KMS-11 (cell line): ENCODE results near the gene KCND3.

Experiments
- H2AFZ ChIP-seq: fragments of 200-600 bp; sonication (generic); 2 replicates; pipeline ENCODE4 v1.6.1; 2016; ENCODE audit warnings: antibody characterized with exemption, mixed run types, low read depth
- H3K27ac ChIP-seq: fragments of 200-600 bp; sonication (generic); 2 replicates; pipeline ENCODE4 v1.6.1; 2016; ENCODE audit warnings: mild to moderate bottlenecking, mixed run types
- H3K27me3 ChIP-seq: fragments of 200-600 bp; sonication (generic); 2 replicates; pipeline ENCODE4 v1.6.1; 2017; ENCODE audit warnings: mild to moderate bottlenecking, low read depth, mixed run types, moderate library complexity; ENCODE audit not compliant: insufficient read depth
- H3K36me3 ChIP-seq: fragments of 200-600 bp; sonication (generic); 2 replicates; pipeline ENCODE4 v1.6.1; 2017; ENCODE audit warnings: mild to moderate bottlenecking, mixed run types; ENCODE audit not compliant: insufficient read depth
- H3K4me1 ChIP-seq: fragments of 200-600 bp; sonication (generic); 2 replicates; pipeline ENCODE4 v1.6.1; 2016; ENCODE audit warnings: mild to moderate bottlenecking, low read depth, mixed run types; ENCODE audit not compliant: poor library complexity, severe bottlenecking
- H3K4me2 ChIP-seq: fragments of 200-600 bp; sonication (generic); 2 replicates; pipeline ENCODE4 v1.7.0; 2016; ENCODE audit warnings: mild to moderate bottlenecking, mixed run types
- H3K4me3 ChIP-seq: fragments of 200-600 bp; sonication (generic); IDR thresholded peaks from 2 replicates; pipeline ENCODE4 v1.6.1; 2017; ENCODE audit warnings: low read depth, low read length, mixed read lengths; ENCODE audit not compliant: insufficient read depth
- H3K79me2 ChIP-seq: fragments of 200-600 bp; sonication (generic); 2 replicates; pipeline ENCODE4 v1.6.1; 2016; ENCODE audit warnings: low read depth, mixed run types; ENCODE audit not compliant: insufficient read depth
- H3K9ac ChIP-seq: fragments of 200-600 bp; sonication (generic); 2 replicates; pipeline ENCODE4 v1.6.1; 2016; ENCODE audit warnings: mild to moderate bottlenecking, mixed run types
- H4K20me1 ChIP-seq: fragments of 200-600 bp; sonication (generic); 2 replicates; pipeline ENCODE4 v1.6.1; 2016; ENCODE audit warnings: mild to moderate bottlenecking, mixed run types; ENCODE audit not compliant: insufficient read depth
- CTCF ChIP-seq: fragments of 200-600 bp; sonication (generic); conservative IDR thresholded peaks from 2 replicates; pipeline ENCODE4 v1.6.1; 2017; ENCODE audit warnings: low read depth, mild to moderate bottlenecking, antibody characterized with exemption, low read length, moderate library complexity, mixed read lengths

KCND3 gene

GRCh38 chr1:112027696-112028095 lies 38.2 kb upstream of the KCND3 start:
- Histone ChIP-seq H3K79me2 (no peaks in the 10 kb centered on the region), H3K4me1 (no peaks in the 10 kb centered on the region), H3K4me3 (no peak overlapping the region), H3K36me3 (no peaks in the 10 kb centered on the region), H2AFZ (no peak overlapping the region), H3K27ac (no peak overlapping the region), H4K20me1 (no peaks in the 10 kb centered on the region), H3K27me3 (no peaks in the 10 kb centered on the region), H3K4me2 (no peak overlapping the region), H3K9ac (no peak overlapping the region)
- TF ChIP-seq CTCF = no peak

GRCh38 chr1:112026501-112026900 lies 37.0 kb upstream of the KCND3 start:
- H3K79me2 ChIP-seq = no peaks in the 10 kb centered on the region
- no peak overlapping the region for H3K27ac ChIP-seq
- no peak overlapping the region for H3K4me2 ChIP-seq
- H3K9ac ChIP-seq = no peak overlapping the region
- no peaks in the 10 kb centered on the region for H3K4me1 ChIP-seq
- no peak for TF ChIP-seq CTCF
- no peaks in the 10 kb centered on the region for H3K27me3 ChIP-seq
- H2AFZ ChIP-seq = no peak overlapping the region
- no peak overlapping the region for H3K4me3 ChIP-seq
- no peaks in the 10 kb centered on the region for H3K36me3 ChIP-seq
- no peaks in the 10 kb centered on the region for H4K20me1 ChIP-seq

GRCh38 chr1:112026016-112026415 lies 36.5 kb upstream of the KCND3 start:
- TF ChIP-seq CTCF = no peak
- no peak overlapping the region for H3K4me3 ChIP-seq

GRCh38 chr1:112021263-112021662 lies 31.8 kb upstream of the KCND3 start:
- TF ChIP-seq CTCF = no peak
- Histone ChIP-seq H3K9ac (no peak overlapping the region), H3K36me3 (no peaks in the 10 kb centered on the region), H3K4me2 (no peak overlapping the region), H3K4me3 (no peak overlapping the region), H3K4me1 (no peaks in the 10 kb centered on the region), H4K20me1 (no peaks in the 10 kb centered on the region), H3K27me3 (no peaks in the 10 kb centered on the region), H3K27ac (no peak overlapping the region), H3K79me2 (no peaks in the 10 kb centered on the region), H2AFZ (no peak overlapping the region)

More at GRCh38 chr1:112026016-112026415, 36.5 kb upstream of the KCND3 start:
- Histone ChIP-seq H3K79me2 (no peaks in the 10 kb centered on the region), H3K27me3 (no peaks in the 10 kb centered on the region), H3K27ac (no peak overlapping the region), H3K4me2 (no peak overlapping the region), H2AFZ (no peak overlapping the region), H3K9ac (no peak overlapping the region), H3K36me3 (no peaks in the 10 kb centered on the region), H4K20me1 (no peaks in the 10 kb centered on the region), H3K4me1 (no peaks in the 10 kb centered on the region)

GRCh38 chr1:112017183-112017582 lies 27.7 kb upstream of the KCND3 start:
- H3K36me3 ChIP-seq = no peaks in the 10 kb centered on the region
- no peak overlapping the region for H3K4me3 ChIP-seq
- H3K4me2 ChIP-seq = no peak overlapping the region
- no peak overlapping the region for H2AFZ ChIP-seq
- no peak overlapping the region for H3K9ac ChIP-seq
- no peak overlapping the region for H3K27ac ChIP-seq
- H3K79me2 ChIP-seq = no peaks in the 10 kb centered on the region
- H3K4me1 ChIP-seq = no peaks in the 10 kb centered on the region
- TF ChIP-seq CTCF = no peak
- H4K20me1 ChIP-seq = no peaks in the 10 kb centered on the region
- no peaks in the 10 kb centered on the region for H3K27me3 ChIP-seq
